ENCODE measurements around the gene ATXN7L1.

Gene ATXN7L1

DNA sequence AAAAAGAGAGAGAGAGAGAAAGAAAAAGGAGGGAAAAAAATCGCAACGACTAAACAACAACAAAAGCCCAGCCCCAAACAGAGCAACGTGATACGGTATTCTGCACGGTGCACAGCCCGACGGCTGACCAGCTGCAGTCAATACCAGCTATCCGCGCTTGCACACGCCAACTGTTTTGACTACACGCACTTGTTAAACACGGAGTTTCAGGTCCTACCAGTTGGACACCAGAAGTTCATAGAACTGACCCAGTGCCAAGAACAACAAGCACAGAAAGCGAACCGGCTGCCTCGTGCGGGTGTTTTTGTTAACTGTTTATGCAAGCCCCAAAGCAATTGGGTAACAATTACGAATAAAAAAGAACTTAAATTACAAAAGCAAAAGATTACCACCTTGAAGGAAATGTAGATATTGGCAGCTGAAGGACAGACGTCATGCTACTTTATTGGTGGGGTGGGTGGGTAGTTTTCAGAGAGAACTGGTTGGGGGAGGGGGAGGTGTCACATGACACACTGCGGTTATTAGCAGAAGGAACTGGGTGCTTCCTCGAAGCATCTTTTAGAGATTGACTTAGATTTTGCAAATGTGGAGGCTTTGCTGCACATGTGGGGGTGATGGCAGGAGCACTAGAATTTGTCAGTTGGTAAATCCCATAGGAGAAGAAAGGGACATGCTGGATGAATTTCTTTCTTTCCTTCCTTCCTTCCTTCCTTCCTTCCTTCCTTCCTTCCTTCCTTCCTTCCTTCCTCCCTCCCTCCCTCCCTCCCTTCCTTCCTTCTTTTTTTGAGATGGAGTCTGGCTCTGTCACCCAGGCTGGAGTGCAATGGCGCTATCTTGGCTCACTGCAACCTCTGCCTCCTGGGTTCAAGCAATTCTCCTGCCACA lies 184.5 kb downstream of the ATXN7L1 start:
- DNase-seq: peak; percentile 43

DNA sequence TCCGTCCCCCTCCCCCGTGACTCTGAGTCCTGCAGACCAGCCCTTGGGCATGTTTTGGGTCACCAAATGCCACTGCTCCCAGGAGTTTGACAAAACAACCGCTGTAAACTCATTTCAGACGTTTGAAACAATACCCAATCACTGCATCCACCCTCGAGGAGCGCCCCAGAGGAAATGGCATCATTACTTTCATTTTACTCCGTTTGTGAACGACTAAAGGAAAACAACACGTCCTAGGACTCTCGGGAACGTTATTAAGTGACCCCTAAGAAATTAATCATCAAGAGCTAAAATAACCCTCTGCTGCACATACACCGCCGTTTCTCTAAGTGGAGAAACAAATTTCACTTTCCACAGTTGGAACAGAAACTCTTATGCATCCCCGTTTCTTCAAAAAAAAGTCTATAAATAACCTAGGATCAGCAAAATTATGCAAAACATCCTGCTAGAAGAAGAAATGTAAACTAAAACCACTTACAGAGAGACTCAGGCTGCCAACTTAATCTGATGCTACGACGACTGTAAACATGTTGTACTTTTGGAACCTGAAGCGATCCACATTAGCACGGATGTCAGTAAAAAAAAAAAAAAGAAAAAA lies 185.2 kb downstream of the ATXN7L1 start:
- no peak for DNase-seq

- no peak for DNase-seq
Measured at GRCh38 chr7:105690325-105690945, 186.0 kb downstream of the ATXN7L1 start.

- no peak for DNase-seq
Measured at GRCh38 chr7:105689067-105689819, 187.2 kb downstream of the ATXN7L1 start.

- no peak for DNase-seq
Measured at GRCh38 chr7:105688617-105689016, 187.8 kb downstream of the ATXN7L1 start.

GRCh38 chr7:105685161-105685560 lies 191.2 kb downstream of the ATXN7L1 start:
- DNase-seq: no peak

- peak; percentile 66 for DNase-seq
Measured at GRCh38 chr7:105682341-105683060, 193.9 kb downstream of the ATXN7L1 start.

- no peak for DNase-seq
Measured at GRCh38 chr7:105680505-105681187, 195.8 kb downstream of the ATXN7L1 start.

- DNase-seq: no peak
Measured at GRCh38 chr7:105678811-105679495, 197.4 kb downstream of the ATXN7L1 start.

GRCh38 chr7:105677817-105678573 lies 198.4 kb downstream of the ATXN7L1 start:
- no peak for DNase-seq

- DNase-seq: no peak
Measured at GRCh38 chr7:105677410-105677730, 199.0 kb downstream of the ATXN7L1 start.

DNA sequence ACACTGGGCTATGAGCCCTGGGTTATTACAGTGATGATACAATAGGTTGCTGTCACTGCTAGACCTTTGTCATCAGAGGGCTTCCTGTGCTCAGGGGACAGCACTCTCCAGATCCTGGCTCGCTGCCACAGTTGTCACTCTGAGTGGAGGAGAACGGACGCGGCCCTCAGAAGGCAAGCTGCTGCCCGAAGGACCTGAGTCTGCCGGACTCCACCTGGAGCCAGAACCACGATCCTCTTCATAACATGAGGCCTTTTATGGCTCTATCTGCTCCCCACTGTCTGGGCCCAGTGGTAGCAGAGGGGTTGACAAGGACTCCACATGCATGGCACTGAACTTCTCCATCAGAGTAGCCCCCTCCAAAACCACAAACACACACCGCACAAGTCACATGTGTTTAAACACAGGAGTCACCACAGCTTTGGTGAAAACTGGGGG lies 200.4 kb downstream of the ATXN7L1 start:
- DNase-seq: peak; percentile 53

DNA sequence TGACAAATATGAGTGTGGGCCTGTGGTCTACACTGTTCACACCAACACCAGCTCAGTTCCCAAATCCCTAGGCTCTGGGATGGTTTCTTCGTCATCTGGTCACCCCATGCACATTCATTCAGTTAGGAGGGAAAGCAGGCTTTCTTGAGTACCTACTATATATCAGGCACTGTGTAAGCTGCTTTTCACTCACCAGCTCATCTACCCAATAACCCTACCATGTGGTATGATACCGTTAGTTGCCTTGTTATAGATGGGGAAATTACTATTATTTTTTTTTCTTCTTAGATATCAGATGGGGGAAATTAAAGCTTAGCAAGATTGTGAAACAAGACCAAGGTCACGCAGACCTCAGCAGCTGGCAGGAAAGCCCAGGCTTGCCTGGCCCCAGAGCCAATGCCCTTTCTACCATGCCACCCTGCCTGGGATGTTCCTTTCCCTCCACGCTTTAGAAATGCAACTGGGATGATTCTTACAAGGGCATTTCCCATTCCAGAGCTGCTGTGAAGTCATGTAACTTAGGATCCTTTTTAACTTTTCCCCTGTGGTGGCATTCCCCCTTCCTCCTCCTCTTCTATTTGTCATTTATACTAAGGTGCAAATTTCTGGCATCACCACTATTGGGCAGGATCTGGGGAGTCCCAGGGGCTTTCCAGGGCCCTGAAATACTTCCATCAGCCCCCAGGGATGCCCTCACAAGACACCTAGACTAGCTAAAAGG lies 202.0 kb downstream of the ATXN7L1 start:
- DNase-seq: no peak

- DNase-seq: peak; percentile 98
Measured at GRCh38 chr7:105673367-105674084, 202.9 kb downstream of the ATXN7L1 start.

DNA sequence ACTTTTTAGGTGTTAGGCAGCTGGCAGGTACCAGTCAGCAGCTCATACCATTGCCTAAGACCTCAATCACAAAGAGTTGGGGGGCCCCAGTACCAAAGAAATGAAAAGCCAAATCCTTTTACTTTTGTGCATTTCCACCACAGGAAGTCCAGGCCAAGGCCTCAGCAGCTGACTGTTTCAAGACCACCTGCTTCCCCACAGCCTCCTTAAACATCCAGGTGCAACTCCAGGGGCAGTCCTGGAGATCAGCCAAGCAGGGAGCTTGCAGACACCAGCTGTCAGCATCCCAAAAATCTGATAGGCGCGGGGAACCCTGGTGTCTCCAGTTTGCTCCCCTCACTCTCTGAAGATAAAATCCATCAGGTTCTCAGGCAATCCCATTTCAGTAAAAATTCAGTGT lies 203.6 kb downstream of the ATXN7L1 start:
- DNase-seq: peak; percentile 88

- no peak for DNase-seq
Measured at GRCh38 chr7:105666324-105666723, 210.1 kb downstream of the ATXN7L1 start.

- DNase-seq: no peak
Measured at GRCh38 chr7:105665684-105666083, 210.7 kb downstream of the ATXN7L1 start.

- DNase-seq: peak; percentile 79
Measured at GRCh38 chr7:105664816-105665525, 211.4 kb downstream of the ATXN7L1 start.
